NOMO-1 treated with DMSO at 0.1 percent for 48 hours (cell line): ENCODE results near the gene SF3B6.
"Not testable (repeated sequence)": the region's sequence is repeated elsewhere in the genome, so short reads cannot be mapped to it uniquely, and the experiment has no call there.

Source experiments
- DNase-seq: peaks from one replicate; lab custom pipeline; 2025; ENCODE audit not compliant: unreplicated experiment; lab: John Stamatoyannopoulos, UW

Gene SF3B6

GRCh38 chr2:24075915-24076848, at the start of gene SF3B6:
TSS of gene SF3B6 (minus strand) at chr2:24076326. CDS start at chr2:24076229, 97 bp downstream.
- DNase-seq: peak; percentile 99

- no peak for DNase-seq
Observed at GRCh38 chr2:24123922-24124580, 47.9 kb upstream of the SF3B6 start.

- DNase-seq: peak; percentile 89
Observed at GRCh38 chr2:24123195-24123921, 47.2 kb upstream of the SF3B6 start, which contains the start of the genes FAM228B and PFN4. TSS of gene FAM228B (plus strand) at chr2:24123469. CDS start at chr2:24124362, 893 bp downstream. TSS of gene PFN4 (minus strand) at chr2:24123334. CDS start at chr2:24122535, 799 bp downstream.

GRCh38 chr2:24122366-24123194, 46.5 kb upstream of the SF3B6 start:
- no peak for DNase-seq

- no peak for DNase-seq
Observed at GRCh38 chr2:24121469-24121868, 45.3 kb upstream of the SF3B6 start.

- DNase-seq: no peak
Observed at GRCh38 chr2:24121066-24121465, 44.9 kb upstream of the SF3B6 start.

- no peak for DNase-seq
Observed at GRCh38 chr2:24117902-24118301, 41.8 kb upstream of the SF3B6 start.

- DNase-seq: no peak
Observed at GRCh38 chr2:24115057-24115456, 38.9 kb upstream of the SF3B6 start.

- DNase-seq: no peak
Observed at GRCh38 chr2:24111407-24111901, 35.3 kb upstream of the SF3B6 start.

GRCh38 chr2:24110660-24111303, 34.7 kb upstream of the SF3B6 start:
- no peak for DNase-seq

GRCh38 chr2:24109431-24109830, 33.3 kb upstream of the SF3B6 start:
- not testable (repeated sequence) for DNase-seq

- DNase-seq: no peak
Observed at GRCh38 chr2:24107336-24107735, 31.2 kb upstream of the SF3B6 start.

GRCh38 chr2:24106786-24107185, 30.7 kb upstream of the SF3B6 start:
- DNase-seq: no peak

GRCh38 chr2:24105816-24106215, 29.7 kb upstream of the SF3B6 start:
- no peak for DNase-seq

GRCh38 chr2:24104906-24105305, 28.8 kb upstream of the SF3B6 start:
- no peak for DNase-seq

- DNase-seq: no peak
Observed at GRCh38 chr2:24104110-24104650, 28.1 kb upstream of the SF3B6 start.

GRCh38 chr2:24102677-24103076, 26.6 kb upstream of the SF3B6 start:
- DNase-seq: no peak

GRCh38 chr2:24101992-24102391, 25.9 kb upstream of the SF3B6 start:
- DNase-seq: no peak

GRCh38 chr2:24100732-24101131, 24.6 kb upstream of the SF3B6 start:
- DNase-seq: not testable (repeated sequence)
